Measurements from ENCODE around the gene CX3CL1.
"Not testable (repeated sequence)": the region's sequence is repeated elsewhere in the genome, so short reads cannot be mapped to it uniquely, and the experiment has no call there.

CX3CL1 gene

GRCh38 chr16:57372372-57373116 is at the start of gene CX3CL1:
TSS of gene CX3CL1 (plus strand) at chr16:57372490. CDS start at chr16:57372569, 79 bp downstream.
- no peak for DNase-seq

- DNase-seq, result peak; percentile 66
Measured at GRCh38 chr16:57324749-57325148, 47.5 kb upstream of the CX3CL1 start.

- DNase-seq, result no peak
Measured at GRCh38 chr16:57325458-57325857, 46.8 kb upstream of the CX3CL1 start.

- no peak for DNase-seq
Measured at GRCh38 chr16:57329718-57330327, 42.5 kb upstream of the CX3CL1 start.

GRCh38 chr16:57331355-57331754 is 40.9 kb upstream of the CX3CL1 start:
- DNase-seq, result no peak

GRCh38 chr16:57333402-57333801 is 38.9 kb upstream of the CX3CL1 start:
- no peak for DNase-seq

GRCh38 chr16:57335366-57335765 is 36.9 kb upstream of the CX3CL1 start:
- no peak for DNase-seq

- peak; percentile 54 for DNase-seq
Measured at GRCh38 chr16:57341062-57341440, 31.2 kb upstream of the CX3CL1 start.

GRCh38 chr16:57341441-57342303 is 30.6 kb upstream of the CX3CL1 start:
- DNase-seq, result peak; percentile 72

GRCh38 chr16:57342606-57343005 is 29.7 kb upstream of the CX3CL1 start:
- DNase-seq, result not testable (repeated sequence)

- DNase-seq, result peak; percentile 79
Measured at GRCh38 chr16:57343221-57343620, 29.1 kb upstream of the CX3CL1 start.

- not testable (repeated sequence) for DNase-seq
Measured at GRCh38 chr16:57344094-57344493, 28.2 kb upstream of the CX3CL1 start.

GRCh38 chr16:57345021-57345420 is 27.3 kb upstream of the CX3CL1 start:
- DNase-seq, result no peak

- no peak for DNase-seq
Measured at GRCh38 chr16:57345666-57346204, 26.6 kb upstream of the CX3CL1 start.

GRCh38 chr16:57347858-57348257 is 24.4 kb upstream of the CX3CL1 start:
- DNase-seq, result peak; percentile 55

- DNase-seq, result no peak
Measured at GRCh38 chr16:57348327-57348726, 24.0 kb upstream of the CX3CL1 start.

GRCh38 chr16:57349212-57350031 is 22.9 kb upstream of the CX3CL1 start:
- DNase-seq, result peak; percentile 77

- no peak for DNase-seq
Measured at GRCh38 chr16:57352636-57353047, 19.6 kb upstream of the CX3CL1 start.

GRCh38 chr16:57354311-57354710 is 18.0 kb upstream of the CX3CL1 start:
- no peak for DNase-seq

- DNase-seq, result no peak
Measured at GRCh38 chr16:57355898-57356414, 16.3 kb upstream of the CX3CL1 start.

- DNase-seq, result no peak
Measured at GRCh38 chr16:57356547-57356946, 15.7 kb upstream of the CX3CL1 start.
